NCI-H128 (cell line): ENCODE measurements around the gene ERCC4.
"Not testable (repeated sequence)": the region's sequence is repeated elsewhere in the genome, so short reads cannot be mapped to it uniquely, and the experiment has no call there.

Source experiments
- DNase-seq: peaks from one replicate; lab custom pipeline; 2025; ENCODE audit not compliant: unreplicated experiment; lab: John Stamatoyannopoulos, UW

Gene ERCC4

GRCh38 chr16:13919683-13920509, at the start of gene ERCC4:
TSS of gene ERCC4 (plus strand) at chr16:13920154. CDS start at chr16:13920166, 12 bp downstream.
- DNase-seq, result peak; percentile 91

- no peak for DNase-seq
These were observed 46.0 kb upstream of the ERCC4 start for GRCh38 chr16:13873835-13874438.

GRCh38 chr16:13875614-13876284, 44.2 kb upstream of the ERCC4 start:
- no peak for DNase-seq

GRCh38 chr16:13883276-13883675, 36.7 kb upstream of the ERCC4 start:
- DNase-seq, result no peak

GRCh38 chr16:13883881-13884280, 36.1 kb upstream of the ERCC4 start:
- no peak for DNase-seq

- no peak for DNase-seq
These were observed 34.3 kb upstream of the ERCC4 start for GRCh38 chr16:13885700-13886099.

- DNase-seq, result no peak
These were observed 33.3 kb upstream of the ERCC4 start for GRCh38 chr16:13886608-13887007.

- DNase-seq, result not testable (repeated sequence)
These were observed 30.6 kb upstream of the ERCC4 start for GRCh38 chr16:13889323-13889722.

GRCh38 chr16:13892301-13892700, 27.7 kb upstream of the ERCC4 start:
- no peak for DNase-seq

- no peak for DNase-seq
These were observed 24.4 kb upstream of the ERCC4 start for GRCh38 chr16:13895516-13895915.

GRCh38 chr16:13896543-13897182, 23.3 kb upstream of the ERCC4 start:
- no peak for DNase-seq

GRCh38 chr16:13897806-13898205, 22.1 kb upstream of the ERCC4 start:
- no peak for DNase-seq

- DNase-seq, result no peak
These were observed 21.7 kb upstream of the ERCC4 start for GRCh38 chr16:13898233-13898632.

GRCh38 chr16:13902052-13902451, 17.9 kb upstream of the ERCC4 start:
- DNase-seq, result no peak

- DNase-seq, result no peak
These were observed 17.3 kb upstream of the ERCC4 start for GRCh38 chr16:13902677-13903076.

GRCh38 chr16:13904179-13904691, 15.7 kb upstream of the ERCC4 start:
- DNase-seq, result no peak

GRCh38 chr16:13904822-13905221, 15.1 kb upstream of the ERCC4 start:
- not testable (repeated sequence) for DNase-seq

- no peak for DNase-seq
These were observed 13.5 kb upstream of the ERCC4 start for GRCh38 chr16:13906168-13907089.

GRCh38 chr16:13907431-13907830, 12.5 kb upstream of the ERCC4 start:
- DNase-seq, result no peak

GRCh38 chr16:13909069-13909468, 10.9 kb upstream of the ERCC4 start:
- no peak for DNase-seq
